GM19397 (cell line): ENCODE measurements around the gene ATG13.
"Not testable (repeated sequence)": the region's sequence is repeated elsewhere in the genome, so short reads cannot be mapped to it uniquely, and the experiment has no call there.

ENCODE experiments used
- ATAC-seq: cut with Tn5 transposase; IDR thresholded peaks from one replicate; pipeline ENCODE4 v1.9.1; 2021; ENCODE audit warnings: mild to moderate bottlenecking, moderate library complexity; ENCODE audit not compliant: unreplicated experiment

ATG13 gene

DNA sequence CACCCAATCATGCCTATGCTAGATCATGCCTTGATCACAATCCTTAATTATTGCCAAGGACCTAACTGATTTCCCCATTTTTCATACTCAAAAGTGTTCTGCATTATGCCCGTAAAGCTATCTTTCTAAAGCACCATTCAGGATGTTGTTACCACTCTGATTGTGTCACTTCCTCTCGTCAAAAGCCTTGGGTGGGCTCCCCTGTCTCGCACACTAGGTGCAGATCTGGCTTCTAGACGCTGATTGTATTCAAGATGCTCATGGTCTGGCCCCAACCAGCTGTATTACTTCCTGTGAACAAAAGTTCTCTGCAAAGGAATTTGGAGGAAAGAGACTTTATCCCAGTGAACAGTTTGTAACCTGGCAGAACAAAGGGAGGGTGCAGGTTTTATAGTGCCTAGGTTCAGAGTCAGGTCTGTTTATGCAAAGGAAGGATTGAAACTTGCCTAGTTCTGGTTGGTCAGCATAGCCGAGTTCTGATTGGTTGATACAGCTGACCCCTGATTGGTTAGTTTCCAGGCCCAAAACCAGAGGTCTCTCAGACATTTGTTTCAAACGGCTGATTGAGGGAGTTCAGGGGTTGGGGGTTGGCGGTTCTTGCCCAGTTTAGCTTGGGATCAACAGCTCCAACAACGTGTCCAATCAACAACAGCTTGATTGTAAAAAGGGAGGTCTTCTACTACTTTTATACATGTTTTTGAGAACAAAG is 25.4 kb downstream of the ATG13 start:
- no peak for ATAC-seq

GRCh38 chr11:46643531-46643930 is 26.2 kb downstream of the ATG13 start:
- ATAC-seq = no peak

DNA sequence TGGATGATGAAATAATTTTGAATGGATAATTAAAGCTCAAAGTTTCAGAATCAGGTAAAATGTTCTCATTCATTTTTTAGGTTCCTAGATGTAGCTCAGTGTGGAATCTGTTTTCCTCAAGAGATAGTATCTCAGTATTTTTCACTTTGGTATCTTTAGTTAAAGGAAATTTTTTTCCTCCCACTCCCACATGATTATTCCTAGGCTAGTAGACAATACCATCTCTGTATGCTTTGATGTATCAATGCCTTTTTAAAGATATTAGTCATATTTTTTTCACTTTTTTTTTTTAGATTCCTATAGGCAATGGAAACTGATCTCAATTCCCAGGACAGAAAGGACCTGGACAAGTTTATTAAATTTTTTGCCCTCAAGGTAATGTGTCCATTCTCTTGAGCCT is 26.6 kb downstream of the ATG13 start:
- no peak for ATAC-seq

GRCh38 chr11:46649180-46649738 is 31.9 kb downstream of the ATG13 start:
- ATAC-seq = no peak

- ATAC-seq = no peak
Measured at GRCh38 chr11:46655631-46656030, 38.3 kb downstream of the ATG13 start.

- no peak for ATAC-seq
Measured at GRCh38 chr11:46657186-46657585, 39.8 kb downstream of the ATG13 start.

DNA sequence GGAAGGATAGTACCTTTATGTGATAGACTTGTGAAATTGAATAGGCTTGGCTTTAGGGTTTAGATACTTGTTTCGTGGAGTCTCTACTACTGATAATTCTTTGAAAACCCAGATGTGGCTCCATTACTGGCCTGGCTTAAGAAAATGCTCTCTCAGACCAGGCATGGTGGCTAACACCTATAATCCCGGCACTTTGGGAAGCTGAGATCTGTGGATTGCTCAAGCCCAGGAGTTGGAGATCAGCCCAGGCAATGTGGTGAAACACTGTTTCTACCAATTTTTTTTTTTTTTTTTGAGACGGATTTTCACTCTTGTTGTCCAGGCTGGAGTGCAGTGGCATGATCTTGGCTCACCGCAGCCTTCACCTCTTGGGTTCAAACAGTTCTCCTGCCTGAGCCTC is 40.9 kb downstream of the ATG13 start:
- ATAC-seq = no peak

DNA sequence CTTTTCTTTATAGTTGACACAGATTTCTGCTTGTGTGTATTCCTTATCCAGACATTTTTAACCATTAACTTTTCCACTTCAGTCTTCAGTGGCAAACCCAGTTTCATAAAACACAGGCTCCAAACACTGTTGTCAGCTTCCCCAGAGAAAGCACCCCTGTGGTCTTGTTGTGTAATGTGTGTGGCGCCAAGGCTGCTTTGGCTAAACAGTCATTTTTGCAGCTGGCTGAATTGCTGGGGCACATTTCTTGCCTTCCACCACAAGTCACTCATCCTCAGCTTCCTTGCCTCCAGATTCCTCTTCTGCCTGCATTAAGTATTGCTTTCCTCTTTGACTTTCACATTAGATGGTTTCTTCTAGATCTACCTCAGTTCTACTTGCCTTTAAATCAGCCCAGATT is 42.6 kb downstream of the ATG13 start:
- ATAC-seq = no peak

- ATAC-seq = no peak
Measured at GRCh38 chr11:46661836-46662235, 44.5 kb downstream of the ATG13 start.

DNA sequence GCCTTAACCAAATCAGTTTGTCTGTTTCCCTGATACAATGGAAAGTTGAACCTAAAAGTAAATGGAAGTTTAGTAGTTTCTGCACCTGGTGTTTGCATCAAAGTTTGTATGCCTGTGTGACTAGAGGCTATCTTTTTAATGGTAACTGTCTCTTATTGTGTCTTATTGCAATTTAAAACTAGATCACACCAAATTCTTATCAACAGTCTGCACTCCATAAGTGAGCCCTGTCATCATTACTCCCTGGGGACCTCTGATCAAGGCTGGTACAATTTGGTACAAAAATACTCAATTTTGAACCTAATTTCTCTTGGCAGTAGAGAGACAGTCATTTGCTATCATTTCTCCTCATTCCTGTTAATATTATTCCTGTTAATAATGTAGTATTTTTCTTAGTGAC is 45.0 kb downstream of the ATG13 start:
- no peak for ATAC-seq

GRCh38 chr11:46663277-46663940 is 46.1 kb downstream of the ATG13 start:
- ATAC-seq = no peak

DNA sequence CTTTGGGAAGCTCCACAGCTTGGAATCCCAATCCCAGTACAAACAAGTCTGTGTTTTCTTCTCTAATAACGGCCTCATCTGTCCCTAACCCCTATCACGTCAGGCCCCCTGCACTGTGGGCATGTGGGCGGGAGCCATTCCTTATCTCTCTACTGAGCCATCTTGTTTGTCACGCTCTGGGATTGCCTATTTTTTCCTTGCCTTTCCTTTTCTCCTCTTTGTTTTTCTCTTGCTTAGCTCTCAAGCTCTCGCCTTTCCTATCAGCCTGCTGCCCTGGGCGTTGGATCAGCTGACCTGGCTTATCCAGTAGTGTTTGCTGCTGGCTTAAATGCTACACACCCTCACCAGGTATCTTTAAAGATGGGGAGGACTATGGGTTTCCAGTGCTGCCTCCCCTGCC is 47.3 kb downstream of the ATG13 start:
- no peak for ATAC-seq

DNA sequence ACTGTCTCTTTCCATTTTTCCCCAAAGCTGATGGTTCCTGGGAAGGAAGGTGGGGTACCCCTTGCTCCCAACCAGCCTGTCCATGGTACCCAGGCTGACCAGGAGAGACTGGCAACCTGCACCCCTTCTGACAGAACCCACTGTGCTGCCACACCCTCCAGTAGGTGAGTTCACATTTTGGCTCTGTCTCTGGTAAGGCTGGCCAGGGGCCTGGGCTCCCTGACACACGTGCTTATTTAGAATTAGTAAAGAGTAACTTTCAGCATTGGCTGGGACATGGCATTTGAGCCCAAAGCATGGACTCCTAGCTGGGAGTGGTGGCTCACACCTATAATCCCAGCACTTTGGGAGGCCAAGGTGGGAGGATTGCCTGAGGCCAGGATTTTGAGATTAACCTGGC is 48.0 kb downstream of the ATG13 start:
- no peak for ATAC-seq

GRCh38 chr11:46666516-46666915 is 49.2 kb downstream of the ATG13 start:
- ATAC-seq = no peak

- ATAC-seq = no peak
Measured at GRCh38 chr11:46667043-46667481, 49.7 kb downstream of the ATG13 start.

DNA sequence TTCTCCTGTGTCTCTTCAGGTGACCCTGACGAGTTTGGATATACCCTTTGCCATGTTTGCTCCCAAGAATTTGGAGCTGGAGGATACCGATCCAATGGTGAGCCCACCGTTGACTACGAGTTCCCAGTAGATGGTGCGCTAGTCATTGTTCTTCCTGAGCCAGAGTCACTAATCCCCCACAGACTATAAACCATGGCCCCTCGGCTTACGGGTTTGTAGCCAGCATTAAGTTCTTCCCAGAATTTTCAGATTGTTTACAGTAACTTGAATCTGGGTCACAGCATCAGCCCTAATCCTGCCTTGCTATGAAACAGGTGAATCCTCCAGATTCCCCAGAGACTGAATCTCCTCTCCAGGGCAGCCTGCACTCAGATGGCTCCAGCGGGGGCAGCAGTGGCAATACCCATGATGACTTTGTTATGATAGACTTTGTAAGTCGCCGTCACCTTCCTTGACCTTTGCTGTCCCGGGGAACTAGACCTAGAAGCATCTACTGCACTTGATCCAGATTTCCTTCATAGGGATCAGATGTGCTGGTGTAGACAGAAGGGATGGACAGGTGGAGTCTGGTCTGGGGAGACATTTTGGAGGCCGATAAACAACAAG is 51.2 kb downstream of the ATG13 start:
- no peak for ATAC-seq

- no peak for ATAC-seq
Measured at GRCh38 chr11:46669711-46670139, 52.4 kb downstream of the ATG13 start.

- not testable (repeated sequence) for ATAC-seq
Measured at GRCh38 chr11:46670521-46670920, 53.2 kb downstream of the ATG13 start.

DNA sequence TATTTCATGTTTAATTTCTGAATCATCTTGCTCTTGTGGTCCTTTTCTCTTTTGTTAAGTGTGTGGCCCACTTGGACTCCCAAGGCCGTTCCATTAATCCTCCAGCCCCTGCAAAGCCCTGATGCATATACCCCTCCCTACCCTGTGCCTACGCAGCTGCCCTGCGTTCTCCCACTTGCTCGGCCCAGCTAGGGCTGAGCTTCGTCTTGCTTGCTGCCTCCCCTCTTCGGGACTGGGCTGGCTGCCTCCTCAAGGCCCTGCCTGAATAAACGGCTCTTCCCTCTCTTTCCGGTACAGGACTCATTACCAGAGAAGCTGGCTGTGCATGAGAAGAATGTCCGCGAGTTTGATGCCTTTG is 54.6 kb downstream of the ATG13 start:
- ATAC-seq = no peak

DNA sequence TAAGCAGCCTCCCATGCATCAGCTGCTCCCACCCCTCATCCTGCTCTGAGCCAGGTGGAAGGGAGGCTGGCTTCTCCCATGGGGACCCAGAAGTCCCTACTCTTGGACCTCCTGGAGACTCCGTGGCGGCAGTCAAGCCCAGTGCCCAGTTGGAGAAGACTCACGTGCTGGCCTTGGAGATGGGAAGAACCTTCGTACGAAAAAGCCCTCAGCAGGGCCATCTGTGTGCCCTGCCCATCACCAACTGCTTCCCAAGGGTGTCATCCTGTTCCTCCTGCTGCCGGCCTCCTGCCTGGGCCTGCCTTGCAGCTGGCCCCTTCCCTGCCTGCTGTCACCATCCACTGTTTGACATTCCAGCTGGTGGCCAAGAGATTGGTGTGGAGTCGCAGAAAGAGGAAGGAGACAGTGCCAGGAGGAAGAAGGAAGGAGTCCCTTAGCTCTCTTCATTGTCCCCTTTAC is 55.1 kb downstream of the ATG13 start:
- ATAC-seq = no peak

- no peak for ATAC-seq
Measured at GRCh38 chr11:46673713-46674462, 56.5 kb downstream of the ATG13 start.
